SU-DHL-6 (cell line): ENCODE results near the gene CTXN3.

ENCODE experiments used
- H2AFZ ChIP-seq: fragments of 200-600 bp; sonication (generic); 2 replicates; pipeline ENCODE4 v1.6.1; 2014; ENCODE audit warnings: low read depth, mild to moderate bottlenecking, moderate library complexity, mixed read lengths, antibody characterized with exemption, low read length; ENCODE audit not compliant: severe bottlenecking
- H3F3A ChIP-seq: fragments of 200-600 bp; shearing (Covaris generic); 2 replicates; pipeline ENCODE4 v1.6.0; 2016; ENCODE audit warnings: antibody characterized with exemption, mild to moderate bottlenecking; ENCODE audit not compliant: insufficient read depth
- H3K27ac ChIP-seq: fragments of 200-600 bp; sonication (generic); 2 replicates; pipeline ENCODE4 v1.5.1; 2016; ENCODE audit warnings: low read depth, mild to moderate bottlenecking, low read length, moderate library complexity, mixed read lengths
- H3K27me3 ChIP-seq: fragments of 200-600 bp; sonication (generic), shearing (Covaris generic); 2 replicates; pipeline ENCODE4 v1.6.0; 2014; ENCODE audit warnings: mild to moderate bottlenecking, low read length
- H3K36me3 ChIP-seq: fragments of 200-600 bp; sonication (generic); 2 replicates; pipeline ENCODE4 v1.6.1; 2014; ENCODE audit warnings: mild to moderate bottlenecking, low read length, mixed read lengths
- H3K4me2 ChIP-seq: fragments of 300-600, 200-600 bp; shearing (Covaris generic), sonication (generic); 2 replicates; pipeline ENCODE4 v1.6.0; 2014; ENCODE audit warnings: low read length, low read depth, mild to moderate bottlenecking; ENCODE audit not compliant: poor library complexity, severe bottlenecking
- H3K4me3 ChIP-seq: fragments of 200-600 bp; sonication (generic); 2 replicates; pipeline ENCODE4 v1.5.1; 2014; ENCODE audit warnings: antibody characterized with exemption, low read length, mild to moderate bottlenecking, mixed read lengths; ENCODE audit not compliant: insufficient read depth, poor library complexity, severe bottlenecking
- H3K79me2 ChIP-seq: fragments of 200-600 bp; sonication (generic); 2 replicates; pipeline ENCODE4 v1.6.1; 2014; ENCODE audit warnings: mild to moderate bottlenecking, low read length, moderate library complexity; ENCODE audit not compliant: insufficient read depth
- H3K9ac ChIP-seq: fragments of 200-600 bp; sonication (generic); 2 replicates; pipeline ENCODE4 v1.7.0; 2014; ENCODE audit warnings: mild to moderate bottlenecking, low read length
- H3K9me2 ChIP-seq: fragments of 200-600 bp; sonication (generic); replicated peaks from 2 replicates; pipeline ENCODE4 v1.6.1; 2014; ENCODE audit warnings: low read length; ENCODE audit not compliant: insufficient read depth
- H3K9me3 ChIP-seq: fragments of 200-600 bp; sonication (generic); 2 replicates; pipeline ENCODE4 v1.6.1; 2014; ENCODE audit warnings: low read length, mixed read lengths; ENCODE audit not compliant: insufficient read depth
- H4K20me1 ChIP-seq: fragments of 200-600 bp; sonication (generic); 2 replicates; pipeline ENCODE4 v1.6.1; 2014; ENCODE audit warnings: low read depth, mild to moderate bottlenecking, antibody characterized with exemption, low read length, moderate library complexity, mixed read lengths
- CTCF ChIP-seq: fragments of 200-600 bp; sonication (generic); IDR thresholded peaks from one replicate; pipeline ENCODE4 v1.5.1; 2017; ENCODE audit warnings: antibody characterized with exemption, mild to moderate bottlenecking, low read length, moderate library complexity; ENCODE audit not compliant: insufficient read depth, poor library complexity, severe bottlenecking
- EZH2phosphoT487 ChIP-seq: fragments of 200-600 bp; sonication (generic), shearing (Covaris generic); conservative IDR thresholded peaks from 2 replicates; pipeline ENCODE4 v1.6.1; 2018; ENCODE audit warnings: mild to moderate bottlenecking, antibody characterized with exemption, low read length, moderate library complexity, mixed read lengths

CTXN3 gene

GRCh38 chr5:127642949-127643348, 5.9 kb upstream of the CTXN3 start:
- Histone ChIP-seq H3K36me3 (no peaks in the 10 kb centered on the region), H3K9me3 (no peaks in the 10 kb centered on the region), H3K4me3 (no peak overlapping the region), H3K27ac (no peak overlapping the region), H3K4me2 (no peak overlapping the region), H3K79me2 (no peaks in the 10 kb centered on the region), H3K27me3 (no peaks in the 10 kb centered on the region; the same call in 1 of the 2 replicates), H3K9me2 (no peaks in the 10 kb centered on the region), H3F3A (no peaks in the 10 kb centered on the region), H3K9ac (no peak overlapping the region), H2AFZ (no peak overlapping the region), H4K20me1 (no peaks in the 10 kb centered on the region)
- TF ChIP-seq EZH2phosphoT487 (no peak), CTCF (no peak)

- H2AFZ ChIP-seq = no peak overlapping the region
Measured at GRCh38 chr5:127643607-127644006, 5.3 kb upstream of the CTXN3 start.

GRCh38 chr5:127645300-127645726, 3.6 kb upstream of the CTXN3 start:
- Histone ChIP-seq H3K36me3 (no peaks in the 10 kb centered on the region), H3K9ac (no peak overlapping the region), H4K20me1 (no peaks in the 10 kb centered on the region), H3K4me3 (no peak overlapping the region), H3K79me2 (no peaks in the 10 kb centered on the region), H2AFZ (no peak overlapping the region), H3K9me2 (no peaks in the 10 kb centered on the region), H3K9me3 (no peaks in the 10 kb centered on the region), H3K27me3 (no peaks in the 10 kb centered on the region; the same call in 1 of the 2 replicates), H3F3A (no peaks in the 10 kb centered on the region), H3K4me2 (no peak overlapping the region), H3K27ac (no peak overlapping the region)
- TF ChIP-seq EZH2phosphoT487 (no peak), CTCF (no peak)

More at GRCh38 chr5:127643607-127644006, 5.3 kb upstream of the CTXN3 start:
- Histone ChIP-seq H3K27me3 (no peaks in the 10 kb centered on the region; the same call in 1 of the 2 replicates), H3K9me2 (no peaks in the 10 kb centered on the region), H3K79me2 (no peaks in the 10 kb centered on the region), H3F3A (no peaks in the 10 kb centered on the region), H3K27ac (no peak overlapping the region), H3K9ac (no peak overlapping the region), H3K9me3 (no peaks in the 10 kb centered on the region), H3K36me3 (no peaks in the 10 kb centered on the region), H3K4me2 (no peak overlapping the region), H3K4me3 (no peak overlapping the region), H4K20me1 (no peaks in the 10 kb centered on the region)
- TF ChIP-seq CTCF (no peak), EZH2phosphoT487 (no peak)
